Esophagus muscularis mucosa (tissue), 3 donors: ENCODE measurements around the gene OSBPL10.

Experiments
- POLR2A ChIP-seq: fragments of 450-650 bp; IDR thresholded peaks from one replicate; pipeline ENCODE4 v1.6.1; 2017; ENCODE audit warnings: antibody characterized with exemption, moderate library complexity, mild to moderate bottlenecking, low read depth
- POLR2AphosphoS5 ChIP-seq, 2 donors: sonication (generic); formaldehyde crosslinking; IDR thresholded peaks; one replicate each; pipeline ENCODE4 v1.6.1; 2017; ENCODE audit warnings: antibody characterized with exemption in 2 of 2
- TF ChIP-seq, protein P1 (sequence below), 3 experiments: fragments of 200-600 bp in 2 of 3; fragments of 450-650 bp in 1 of 3; sonication (generic) in 2 of 3; IDR thresholded peaks; one replicate each; pipeline ENCODE4 v1.5.1; 2017 to 2019; ENCODE audit warnings: antibody characterized with exemption in 3 of 3, mild to moderate bottlenecking in 2 of 3, moderate library complexity in 1 of 3

GRCh38 chr3:31999907-32000439 lies 18.9 kb upstream of the OSBPL10 start:
- TF ChIP-seq, protein P1, sequence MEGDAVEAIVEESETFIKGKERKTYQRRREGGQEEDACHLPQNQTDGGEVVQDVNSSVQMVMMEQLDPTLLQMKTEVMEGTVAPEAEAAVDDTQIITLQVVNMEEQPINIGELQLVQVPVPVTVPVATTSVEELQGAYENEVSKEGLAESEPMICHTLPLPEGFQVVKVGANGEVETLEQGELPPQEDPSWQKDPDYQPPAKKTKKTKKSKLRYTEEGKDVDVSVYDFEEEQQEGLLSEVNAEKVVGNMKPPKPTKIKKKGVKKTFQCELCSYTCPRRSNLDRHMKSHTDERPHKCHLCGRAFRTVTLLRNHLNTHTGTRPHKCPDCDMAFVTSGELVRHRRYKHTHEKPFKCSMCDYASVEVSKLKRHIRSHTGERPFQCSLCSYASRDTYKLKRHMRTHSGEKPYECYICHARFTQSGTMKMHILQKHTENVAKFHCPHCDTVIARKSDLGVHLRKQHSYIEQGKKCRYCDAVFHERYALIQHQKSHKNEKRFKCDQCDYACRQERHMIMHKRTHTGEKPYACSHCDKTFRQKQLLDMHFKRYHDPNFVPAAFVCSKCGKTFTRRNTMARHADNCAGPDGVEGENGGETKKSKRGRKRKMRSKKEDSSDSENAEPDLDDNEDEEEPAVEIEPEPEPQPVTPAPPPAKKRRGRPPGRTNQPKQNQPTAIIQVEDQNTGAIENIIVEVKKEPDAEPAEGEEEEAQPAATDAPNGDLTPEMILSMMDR (IDR thresholded peaks at IDR 0.05) = no peak
- TF ChIP-seq POLR2A = no peak
- no peak for TF ChIP-seq POLR2AphosphoS5 (IDR thresholded peaks at IDR 0.05)
